GM18511 (cell line): ENCODE measurements around the gene SNURF.
"Not testable (repeated sequence)": the region's sequence is repeated elsewhere in the genome, so short reads cannot be mapped to it uniquely, and the experiment has no call there.

Experiments used
- ATAC-seq: cut with Tn5 transposase; IDR thresholded peaks from one replicate; pipeline ENCODE4 v1.9.1; 2021; ENCODE audit warnings: mild to moderate bottlenecking, moderate library complexity; ENCODE audit not compliant: unreplicated experiment

Gene SNURF

GRCh38 chr15:24966364-24967103 is 11.7 kb downstream of the SNURF start:
- ATAC-seq, result no peak

DNA sequence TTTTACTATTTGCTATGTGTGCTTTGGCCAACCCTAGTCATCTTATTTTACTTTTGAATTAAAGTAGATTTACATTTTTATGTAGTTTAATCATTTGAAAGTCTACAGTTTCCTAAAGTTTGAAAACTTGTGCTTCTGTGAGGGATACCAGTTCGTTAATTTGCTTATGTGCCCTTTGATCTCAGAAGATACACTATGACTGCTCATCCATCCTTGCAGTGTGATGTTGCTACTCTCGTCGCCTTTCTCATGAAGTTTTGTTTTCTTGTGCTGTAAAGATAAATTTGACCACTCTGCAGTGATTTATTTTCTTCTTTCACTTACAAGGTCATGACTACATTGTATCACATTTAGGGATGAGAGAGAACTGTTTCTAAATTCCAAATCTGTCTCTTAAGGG is 16.3 kb downstream of the SNURF start:
- ATAC-seq, result no peak

DNA sequence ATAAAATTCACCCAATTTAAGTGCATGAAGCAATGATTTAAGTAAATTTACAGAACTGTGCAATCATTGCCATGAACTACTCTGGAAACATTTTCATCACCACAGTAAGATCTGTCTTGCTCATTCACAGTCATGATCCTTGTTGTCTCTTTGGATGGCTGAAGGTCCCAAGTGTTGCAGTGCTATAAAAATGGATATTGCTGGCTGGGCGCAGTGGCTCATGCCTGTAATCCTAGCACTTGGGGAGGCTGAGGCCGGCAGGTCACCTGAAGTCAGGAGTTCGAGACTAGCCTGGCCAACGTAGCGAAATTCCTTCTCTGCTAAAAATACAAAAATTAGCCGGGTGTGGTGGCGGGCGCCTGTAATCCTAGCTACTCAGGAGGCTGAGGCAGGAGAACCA is 17.0 kb downstream of the SNURF start:
- ATAC-seq, result no peak

DNA sequence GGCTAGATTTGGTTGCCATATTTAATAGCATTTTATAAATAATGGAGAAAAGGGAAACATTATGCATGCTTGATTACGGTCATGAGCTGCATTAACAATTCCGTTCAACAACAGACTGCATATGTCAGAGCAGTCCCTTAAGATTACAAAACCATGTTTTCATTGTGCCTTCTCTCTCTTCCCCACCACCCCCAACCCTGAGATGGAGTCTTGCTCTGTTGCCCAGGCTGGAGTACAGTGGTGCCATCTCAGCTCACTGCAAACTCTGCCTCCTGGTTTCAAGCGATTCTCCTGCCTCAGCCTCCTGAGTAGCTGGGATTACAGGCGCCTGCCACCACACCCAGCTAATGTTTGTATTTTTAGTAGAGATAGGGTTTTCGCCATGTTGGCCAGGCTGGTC is 17.9 kb downstream of the SNURF start:
- ATAC-seq, result not testable (repeated sequence)

GRCh38 chr15:24976932-24977331 is 22.1 kb downstream of the SNURF start:
- no peak for ATAC-seq

GRCh38 chr15:24977686-24978085 is 22.9 kb downstream of the SNURF start:
- no peak for ATAC-seq

GRCh38 chr15:24985224-24985623 is 30.4 kb downstream of the SNURF start:
- no peak for ATAC-seq

DNA sequence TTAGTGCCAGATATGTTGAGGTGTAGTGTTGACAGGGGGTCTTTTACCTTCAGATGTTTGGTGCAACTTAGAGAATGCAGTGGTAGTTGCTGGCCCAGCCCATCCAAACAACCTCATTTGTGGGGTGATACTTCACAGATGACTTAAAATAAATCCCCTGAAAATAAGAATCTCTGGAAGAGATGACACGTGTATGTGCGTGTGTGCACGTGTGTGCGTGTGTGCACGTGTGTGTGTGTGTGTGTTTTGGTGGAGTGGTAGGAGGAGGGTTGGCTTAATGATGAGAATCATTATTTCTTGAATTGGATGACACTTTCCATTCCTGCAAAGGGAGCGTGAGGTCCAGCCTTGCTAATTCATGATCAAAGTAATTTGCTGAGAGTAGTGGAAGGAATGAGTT is 31.9 kb downstream of the SNURF start:
- no peak for ATAC-seq
